H9 (cell line): ENCODE results near the gene PSMB1. TPM values are rescaled to one million over a fixed set of nuclear protein-coding genes. Genes with fewer than 3 reads are reported as not detected.

Experiments used
- DNase-seq: peaks from one replicate; pipeline ENCODE4 v3.0.0-alpha.2; 2017
- H2AFZ ChIP-seq: one replicate; pipeline ENCODE4 v1.6.1; 2013; ENCODE audit warnings: mild to moderate bottlenecking, low read length, control low read depth, moderate library complexity
- H2AK5ac ChIP-seq: 2 replicates; pipeline ENCODE4 v1.6.1; 2013; ENCODE audit warnings: low read length, control low read depth, mixed read lengths; ENCODE audit not compliant: insufficient read length
- H2BK120ac ChIP-seq: one replicate; pipeline ENCODE4 v1.6.1; 2013; ENCODE audit warnings: low read depth, mild to moderate bottlenecking, low read length, control low read depth, inconsistent platforms; ENCODE audit not compliant: poor library complexity, severe bottlenecking
- H2BK12ac ChIP-seq: 2 replicates; pipeline ENCODE4 v1.6.1; 2013; ENCODE audit warnings: low read length, control low read depth, mixed read lengths, low read depth; ENCODE audit not compliant: insufficient read length
- H2BK15ac ChIP-seq: 2 replicates; pipeline ENCODE4 v1.6.1; 2013; ENCODE audit warnings: low read depth, low read length, control low read depth
- H2BK20ac ChIP-seq: one replicate; pipeline ENCODE4 v1.6.1; 2013; ENCODE audit warnings: low read depth, mild to moderate bottlenecking, low read length, control low read depth, inconsistent platforms; ENCODE audit not compliant: poor library complexity, severe bottlenecking
- H2BK5ac ChIP-seq: 2 replicates; pipeline ENCODE4 v1.6.1; 2013; ENCODE audit warnings: low read length, control low read depth, mixed read lengths; ENCODE audit not compliant: insufficient read length
- H3K14ac ChIP-seq: 2 replicates; pipeline ENCODE4 v1.6.1; 2013; ENCODE audit warnings: low read length, control low read depth; ENCODE audit not compliant: insufficient read depth
- H3K18ac ChIP-seq: 2 replicates; pipeline ENCODE4 v1.6.1; 2013; ENCODE audit warnings: low read depth, mild to moderate bottlenecking, mixed read lengths, low read length, control low read depth; ENCODE audit not compliant: insufficient read length
- H3K23ac ChIP-seq: 2 replicates; pipeline ENCODE4 v1.6.1; 2013; ENCODE audit warnings: low read length, control low read depth, mixed read lengths, low read depth; ENCODE audit not compliant: insufficient read length
- H3K23me2 ChIP-seq: 2 replicates; pipeline ENCODE4 v1.6.1; 2013; ENCODE audit warnings: low read depth, mild to moderate bottlenecking, mixed read lengths, low read length, control low read depth; ENCODE audit not compliant: insufficient read length, poor library complexity, severe bottlenecking
- H3K27ac ChIP-seq: 2 replicates; pipeline ENCODE4 v1.5.1; 2013; ENCODE audit warnings: low read length, control low read depth, mixed read lengths, low read depth; ENCODE audit not compliant: insufficient read length
- H3K27me3 ChIP-seq: 2 replicates; pipeline ENCODE4 v1.6.1; 2013; ENCODE audit warnings: low read length, control low read depth, inconsistent platforms; ENCODE audit not compliant: insufficient read depth
- H3K4ac ChIP-seq: 2 replicates; pipeline ENCODE4 v1.6.1; 2013; ENCODE audit warnings: low read depth, mild to moderate bottlenecking, control low read depth, inconsistent platforms, low read length, moderate library complexity
- H3K4me1 ChIP-seq: 2 replicates; pipeline ENCODE4 v1.6.1; 2013; ENCODE audit warnings: low read length, control low read depth, inconsistent platforms; ENCODE audit not compliant: insufficient read depth
- H3K4me2 ChIP-seq: 2 replicates; pipeline ENCODE4 v1.6.1; 2013; ENCODE audit warnings: low read length, control low read depth, mixed read lengths; ENCODE audit not compliant: insufficient read length, insufficient read depth
- H3K56ac ChIP-seq: 2 replicates; pipeline ENCODE4 v1.6.1; 2013; ENCODE audit warnings: low read depth, mild to moderate bottlenecking, mixed read lengths, low read length, control low read depth; ENCODE audit not compliant: insufficient read length
- H3K79me1 ChIP-seq: 2 replicates; pipeline ENCODE4 v1.6.1; 2013; ENCODE audit warnings: low read depth, mild to moderate bottlenecking, moderate library complexity, low read length, control low read depth, inconsistent platforms; ENCODE audit not compliant: insufficient read depth, poor library complexity, severe bottlenecking
- H3K79me2 ChIP-seq: 2 replicates; pipeline ENCODE4 v1.6.1; 2013; ENCODE audit warnings: low read length, control low read depth, inconsistent platforms; ENCODE audit not compliant: insufficient read depth
- H3K9ac ChIP-seq: 2 replicates; pipeline ENCODE4 v1.6.1; 2013; ENCODE audit warnings: low read length, control low read depth, mixed read lengths; ENCODE audit not compliant: insufficient read length; ENCODE audit errors: extremely low read depth
- H3K9me3 ChIP-seq: one replicate; pipeline ENCODE4 v1.6.1; 2013; ENCODE audit warnings: low read depth, low read length, inconsistent platforms; ENCODE audit not compliant: control insufficient read depth
- H3T11ph ChIP-seq: one replicate; pipeline ENCODE4 v1.6.1; 2013; ENCODE audit warnings: mild to moderate bottlenecking, low read length, control low read depth, inconsistent platforms
- H4K20me1 ChIP-seq: one replicate; pipeline ENCODE4 v1.6.1; 2013; ENCODE audit not compliant: control insufficient read depth, insufficient read length, insufficient read depth
- H4K5ac ChIP-seq: 2 replicates; pipeline ENCODE4 v1.6.1; 2013; ENCODE audit warnings: low read depth, mild to moderate bottlenecking, mixed read lengths, low read length, control low read depth; ENCODE audit not compliant: insufficient read length
- H4K8ac ChIP-seq: replicated peaks from 2 replicates; pipeline ENCODE4 v1.6.1; 2013; ENCODE audit warnings: low read length, control low read depth, mixed read lengths, low read depth; ENCODE audit not compliant: insufficient read length
- H4K91ac ChIP-seq: 2 replicates; pipeline ENCODE4 v1.6.1; 2013; ENCODE audit warnings: low read depth, mild to moderate bottlenecking, moderate library complexity, mixed read lengths, low read length, control low read depth; ENCODE audit not compliant: insufficient read length
- H3K27ac Mint-ChIP-seq, 3 experiments: 2 replicates in 2 of 3; 3 replicates in 1 of 3; pipeline ENCODE4 v1.8.0; 2020 to 2021; ENCODE audit warnings: mixed read lengths in 3 of 3, mild to moderate bottlenecking in 1 of 3, moderate library complexity in 1 of 3
- H3K27me3 Mint-ChIP-seq: 2 replicates; pipeline ENCODE4 v1.8.0; 2021; ENCODE audit warnings: low read depth, mild to moderate bottlenecking, moderate library complexity, mixed read lengths
- H3K36me3 Mint-ChIP-seq, 3 experiments: 2 replicates in 2 of 3; 3 replicates in 1 of 3; pipeline ENCODE4 v1.8.0; 2020 to 2021; ENCODE audit warnings: low read depth in 3 of 3, mixed read lengths in 3 of 3; ENCODE audit not compliant: insufficient read depth in 1 of 3
- H3K4me1 Mint-ChIP-seq, 2 experiments: 2 replicates each; pipeline ENCODE4 v1.8.0; 2020; ENCODE audit warnings: mixed read lengths in 2 of 2
- H3K4me3 Mint-ChIP-seq, 2 experiments: 2 replicates in 1 of 2; 3 replicates in 1 of 2; pipeline ENCODE4 v1.8.0; 2020 to 2021; ENCODE audit warnings: mild to moderate bottlenecking in 2 of 2, mixed read lengths in 2 of 2, moderate library complexity in 1 of 2
- H3K9me3 Mint-ChIP-seq, 2 experiments: 2 replicates in 1 of 2; 3 replicates in 1 of 2; pipeline ENCODE4 v1.8.0; 2020; ENCODE audit warnings: mild to moderate bottlenecking in 2 of 2, mixed read lengths in 2 of 2, moderate library complexity in 1 of 2
- CTCF ChIP-seq: fragments of 200-600 bp; sonication (generic); conservative IDR thresholded peaks from 3 replicates; pipeline ENCODE4 v1.8.0; 2021; ENCODE audit warnings: antibody characterized with exemption, mild to moderate bottlenecking
- WGBS: extraction: QIAGEN DNeasy Blood & Tissue Kit; methylation state at CpG from one replicate; pipeline ENCODE4 v1.1.7; 2013; ENCODE audit warnings: missing lambda C conversion rate, low lambda C conversion rate, mixed read lengths; ENCODE audit not compliant: insufficient read length; ENCODE audit errors: extremely low coverage; 5-methylcytosine and 5-hydroxymethylcytosine counted together
- total RNA-seq: library from RNA; stranded (reverse); gene quantifications from 2 replicates; pipeline ENCODE4 v1.2.1, GENCODE V29; 2021

Gene PSMB1
- total RNA-seq, 1 experiment from 2014 or later = 245 TPM

GRCh38 chr6:170554796-170555137 is 1.7 kb upstream of the PSMB1 start:
- Mint-ChIP-seq H3K36me3 (peaks cover 5 to 32% (median 19%) of the 10 kb centered on the region in 3 experiments; a peak in 6 of 7 replicates), H3K27me3 (no peaks in the 10 kb centered on the region), H3K4me1 (peaks cover 13 to 16% of the 10 kb centered on the region in 2 experiments), H3K4me3 (no peak overlapping the region), H3K27ac (no peak overlapping the region), H3K9me3 (no peaks in the 10 kb centered on the region)
- Histone ChIP-seq H3K56ac (peak overlapping the region; percentile 0), H2BK5ac (no peak overlapping the region), H3T11ph (no peak overlapping the region), H2AK5ac (no peak overlapping the region), H2BK20ac (no peak overlapping the region), H2AFZ (no peak overlapping the region), H4K91ac (no peak overlapping the region), H3K14ac (no peak overlapping the region; the same call in 1 of the 2 replicates), H4K5ac (no peak overlapping the region), H3K4me1 (no peaks in the 10 kb centered on the region), H3K18ac (no peak overlapping the region), H3K27me3 (no peaks in the 10 kb centered on the region), H2BK12ac (no peak overlapping the region), H4K20me1 (no peaks in the 10 kb centered on the region), H3K23ac (no peak overlapping the region), H3K9ac (peak overlapping the region; percentile 89), H2BK15ac (no peak overlapping the region), H3K9me3 (no peaks in the 10 kb centered on the region), H3K79me2 (peaks cover 43% of the 10 kb centered on the region), H3K4ac (no peak overlapping the region), H3K79me1 (peaks cover 7% of the 10 kb centered on the region), H3K4me2 (peak overlapping the region; percentile 87), H2BK120ac (no peak overlapping the region), H3K23me2 (peaks cover 4% of the 10 kb centered on the region), H3K27ac (no peak overlapping the region), H4K8ac (no peak overlapping the region)
- no peak for DNase-seq
- WGBS = no CpG with 5 or more reads among the region's 7 CpGs
- TF ChIP-seq CTCF = no peak
